SIG-M5 treated with dmso at 0.1 percent for 504 hours (cell line): Measurements from ENCODE around the gene C22orf23.
"Not testable (repeated sequence)": the region's sequence is repeated elsewhere in the genome, so short reads cannot be mapped to it uniquely, and the experiment has no call there.

Experiments used
- DNase-seq: peaks from one replicate; lab custom pipeline; 2025; ENCODE audit not compliant: unreplicated experiment; lab: John Stamatoyannopoulos, UW

Gene C22orf23

GRCh38 chr22:37982938-37983859 lies 29.8 kb upstream of the C22orf23 start:
- no peak for DNase-seq

- DNase-seq, result no peak
Measured at GRCh38 chr22:37982151-37982785, 28.9 kb upstream of the C22orf23 start.

DNA sequence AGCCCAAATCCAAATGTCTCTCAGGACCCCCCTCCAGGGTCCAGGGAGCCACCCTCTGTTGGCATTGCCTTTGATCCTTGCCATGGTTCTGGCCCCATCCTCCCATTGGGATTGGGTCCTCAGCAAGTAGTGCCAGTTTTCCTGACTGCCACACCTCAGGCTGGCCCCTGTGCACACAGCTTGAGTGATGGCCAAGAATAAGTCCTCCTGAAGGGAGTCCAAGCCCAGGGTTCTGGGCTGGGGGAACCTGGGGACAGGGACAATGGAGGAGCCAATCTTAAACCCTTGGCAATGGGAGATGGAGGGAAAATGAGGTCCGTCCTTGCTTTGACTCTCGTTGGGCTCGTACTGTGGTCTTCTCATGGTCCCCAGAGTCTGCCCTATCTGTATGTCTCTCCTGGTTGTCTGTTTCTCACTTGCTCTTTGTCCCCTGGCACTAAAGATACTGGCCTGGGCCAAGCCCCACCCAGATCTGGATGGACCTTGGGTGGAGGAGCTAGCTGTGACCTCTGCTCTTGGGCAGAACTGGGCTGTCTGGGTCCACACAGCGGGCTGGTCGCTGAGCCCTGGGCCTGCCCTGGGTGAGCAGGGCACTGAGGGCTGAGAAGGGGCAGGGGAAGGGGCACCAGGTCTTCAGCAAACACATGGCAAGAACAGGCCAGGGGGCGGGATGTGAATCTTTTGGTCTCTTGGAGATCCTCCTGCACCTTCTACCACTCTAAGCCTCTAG lies 28.0 kb upstream of the C22orf23 start:
- no peak for DNase-seq

DNA sequence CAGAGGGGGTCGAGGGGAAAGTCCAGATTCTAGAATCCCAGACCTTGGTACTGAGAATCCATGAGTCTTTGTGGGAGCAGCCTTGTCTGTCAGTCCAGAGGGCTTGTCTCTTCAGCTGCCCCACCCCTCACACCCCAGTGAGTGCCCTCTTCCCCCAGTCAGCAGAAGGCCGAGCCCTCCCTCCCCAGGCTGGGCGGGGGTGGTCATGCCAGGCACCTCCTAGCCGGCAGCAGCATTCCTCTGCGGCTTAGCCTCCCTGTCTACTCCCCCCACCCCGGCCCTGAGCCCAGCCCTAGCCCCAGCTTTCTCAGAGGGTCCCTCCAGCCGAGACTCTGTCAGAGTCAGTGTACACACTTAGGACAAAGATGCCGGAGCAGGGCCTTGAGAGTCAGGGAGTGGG lies 26.4 kb upstream of the C22orf23 start:
- no peak for DNase-seq

GRCh38 chr22:37976547-37976946 lies 23.1 kb upstream of the C22orf23 start:
- DNase-seq, result no peak

DNA sequence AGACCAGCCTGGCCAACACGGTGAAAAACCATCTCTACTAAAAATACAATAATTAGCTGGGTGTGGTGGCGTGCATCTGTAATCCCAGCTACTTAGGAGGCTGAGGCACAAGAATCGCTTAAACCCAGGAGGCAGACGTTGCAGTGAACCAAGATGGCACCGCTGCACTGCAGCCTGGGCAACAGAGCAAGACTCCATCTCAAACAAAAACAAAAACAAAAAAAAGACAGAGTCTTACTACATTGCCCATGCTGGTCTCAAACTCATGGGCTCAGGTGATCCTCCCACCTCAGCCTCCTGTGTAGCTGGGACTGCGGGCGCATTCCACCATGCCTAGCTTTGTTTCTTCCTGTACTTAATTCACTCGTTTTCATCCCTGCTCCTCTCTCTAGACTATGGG lies 22.6 kb upstream of the C22orf23 start:
- DNase-seq, result not testable (repeated sequence)

- DNase-seq, result no peak
Measured at GRCh38 chr22:37975153-37975552, 21.8 kb upstream of the C22orf23 start.

GRCh38 chr22:37973271-37974170 lies 20.1 kb upstream of the C22orf23 start:
- DNase-seq, result no peak

DNA sequence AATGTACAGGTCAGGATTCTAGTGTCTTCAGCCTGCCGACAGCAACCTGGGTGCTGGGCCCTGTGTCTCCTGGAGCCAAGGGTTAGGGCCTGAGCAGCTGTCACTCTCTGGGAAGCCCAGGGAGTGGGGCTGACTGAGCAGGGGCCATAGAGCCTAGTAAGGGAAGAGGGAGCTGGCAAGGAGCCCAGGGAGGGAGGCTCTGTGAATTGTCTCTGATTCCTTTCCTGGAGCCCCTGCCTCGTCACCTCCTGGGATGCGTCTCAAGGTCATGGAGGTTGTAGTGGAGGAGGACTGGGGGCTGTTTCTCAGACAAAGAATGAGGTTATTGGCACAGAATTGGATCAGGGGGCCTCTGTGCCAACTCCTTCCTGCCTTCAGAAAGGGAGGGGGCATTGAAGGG lies 19.1 kb upstream of the C22orf23 start:
- no peak for DNase-seq

DNA sequence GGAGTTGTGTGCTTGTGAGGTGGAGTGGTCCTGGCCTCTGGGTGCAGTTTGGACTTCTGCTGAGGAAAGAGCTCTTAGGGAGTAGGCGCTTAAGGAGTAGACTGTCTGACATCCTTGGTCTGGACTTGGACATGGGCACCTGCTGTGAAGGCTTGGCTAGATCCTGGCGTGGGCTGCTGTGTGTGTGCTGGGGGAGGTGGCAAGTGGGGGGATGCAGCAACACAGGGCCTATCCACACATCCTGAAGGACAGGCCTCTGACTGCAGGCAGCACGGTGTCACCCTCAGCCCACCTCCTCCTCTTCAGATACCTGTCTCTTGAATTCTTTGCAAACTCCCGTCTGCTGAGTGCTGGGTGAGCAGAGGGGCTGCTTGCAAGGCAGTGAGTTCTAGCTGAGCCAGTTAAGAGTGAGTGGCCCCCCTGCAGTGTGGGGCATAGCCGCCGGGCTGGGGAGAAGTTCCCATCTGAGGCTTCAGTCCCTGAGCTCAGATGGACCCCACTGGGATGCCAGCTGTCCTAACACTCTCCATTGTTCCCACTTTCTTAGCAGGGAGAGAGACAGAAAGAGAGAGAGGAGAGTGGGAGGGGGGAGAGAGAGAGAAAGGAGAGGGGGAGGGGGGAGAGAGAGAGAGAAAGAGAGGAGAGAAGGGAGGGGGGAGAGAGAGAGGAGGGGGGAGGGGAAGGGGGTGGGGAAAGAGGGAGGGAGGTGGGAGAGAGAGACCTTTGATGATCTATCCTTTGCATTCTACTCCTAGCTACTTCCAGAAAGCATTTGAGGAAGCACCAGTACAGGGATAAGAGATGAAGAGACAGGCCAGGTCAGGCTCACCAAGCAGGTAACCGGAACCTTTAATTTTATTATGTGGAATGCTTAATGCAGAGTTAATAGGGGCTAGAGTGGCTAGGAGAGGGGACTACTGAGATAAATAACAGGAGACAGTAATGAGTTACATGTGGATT lies 18.4 kb upstream of the C22orf23 start:
- DNase-seq, result no peak

GRCh38 chr22:37970864-37971263 lies 17.5 kb upstream of the C22orf23 start:
- no peak for DNase-seq

DNA sequence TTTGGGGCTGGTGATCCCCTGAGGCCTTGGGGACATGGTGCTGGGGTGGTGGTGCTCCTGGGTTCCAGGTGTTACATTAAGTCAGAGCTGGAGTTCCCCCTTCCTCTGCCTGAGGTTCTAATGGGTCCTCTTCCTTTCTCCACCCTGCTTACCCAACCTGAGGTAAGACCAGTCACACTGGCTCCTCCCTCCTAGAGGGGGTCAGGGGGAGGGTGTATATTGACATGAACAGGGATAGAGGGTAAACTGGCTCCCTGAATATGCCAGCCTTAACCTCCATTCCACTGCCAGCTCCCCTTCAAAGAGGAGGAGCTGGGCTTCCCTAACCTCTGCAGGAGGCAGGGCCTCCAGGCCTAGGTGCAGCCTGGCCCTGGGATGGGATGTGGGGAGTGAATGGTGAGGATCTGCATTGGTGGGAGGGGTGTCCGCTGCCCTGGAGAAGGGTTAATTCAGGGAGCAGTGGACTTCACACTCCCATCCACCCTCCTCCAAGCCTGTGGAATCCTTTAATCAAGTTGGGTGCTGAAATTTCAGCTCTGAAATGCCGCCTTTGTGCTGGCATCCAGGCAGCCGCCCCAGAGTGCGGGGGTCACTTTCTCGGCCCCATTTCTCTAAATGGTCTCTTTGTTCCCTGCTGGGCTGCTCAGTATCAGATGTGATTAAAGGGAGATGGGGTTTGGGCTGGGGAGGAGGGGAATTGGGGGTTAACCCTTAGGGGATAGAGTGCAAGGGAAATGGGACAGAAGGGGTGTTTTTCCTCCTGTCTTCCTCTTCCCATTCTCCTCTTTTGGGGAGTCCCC lies 15.3 kb upstream of the C22orf23 start:
- no peak for DNase-seq

- no peak for DNase-seq
Measured at GRCh38 chr22:37967637-37968451, 14.4 kb upstream of the C22orf23 start.

DNA sequence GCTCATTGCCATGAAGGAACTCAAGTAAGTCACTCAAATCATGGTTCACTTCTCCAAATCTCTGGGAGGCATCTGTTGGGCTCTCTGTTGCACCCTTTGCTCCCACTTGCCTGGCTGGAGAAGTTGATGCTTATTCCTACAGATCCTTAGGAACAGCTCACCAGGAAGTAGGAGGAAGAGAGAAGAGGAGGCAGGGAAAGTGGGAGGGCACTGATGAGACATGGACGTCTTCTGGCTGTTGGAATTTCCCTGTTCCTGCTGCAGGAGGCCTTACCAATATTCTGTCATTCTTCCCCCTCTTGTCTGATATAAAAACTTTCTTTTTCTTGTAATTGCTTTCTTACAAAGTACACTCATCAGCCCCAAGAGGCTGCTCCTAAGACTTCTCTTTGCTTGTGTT lies 13.7 kb upstream of the C22orf23 start:
- no peak for DNase-seq

DNA sequence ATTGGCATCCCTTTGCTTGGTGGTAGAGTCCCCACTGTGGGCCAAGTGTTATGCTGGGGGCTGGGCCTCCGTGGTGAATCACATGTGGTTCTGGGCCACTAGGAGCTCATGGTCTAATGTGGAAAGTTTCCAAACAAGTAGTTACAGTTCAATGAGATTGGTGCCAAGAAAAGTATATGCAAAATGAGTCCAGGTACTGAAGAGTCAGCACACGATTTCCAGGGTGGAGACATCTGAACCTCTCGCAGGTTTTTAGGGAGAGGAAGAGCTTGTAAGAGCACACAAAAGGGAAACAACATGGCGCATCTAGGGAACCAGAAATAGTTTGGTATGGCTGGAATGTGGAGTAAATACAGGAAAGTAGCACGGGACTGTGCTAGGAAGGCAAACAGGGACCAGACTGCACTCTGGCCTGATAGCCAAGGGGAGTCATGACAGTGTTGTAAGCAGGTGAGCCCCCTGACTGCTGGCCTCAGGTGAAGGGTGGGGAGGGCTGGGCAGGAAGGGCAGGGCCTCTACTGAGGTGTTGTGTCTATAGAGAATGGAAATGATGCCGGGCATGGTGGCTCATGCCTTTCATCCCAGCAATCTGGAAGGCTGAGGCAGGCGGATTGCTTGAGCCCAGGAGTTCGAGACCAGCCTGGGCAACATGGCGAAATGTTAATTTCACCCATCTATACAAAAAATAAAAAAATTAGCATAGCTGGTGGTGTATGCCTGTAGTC lies 12.7 kb upstream of the C22orf23 start:
- no peak for DNase-seq

DNA sequence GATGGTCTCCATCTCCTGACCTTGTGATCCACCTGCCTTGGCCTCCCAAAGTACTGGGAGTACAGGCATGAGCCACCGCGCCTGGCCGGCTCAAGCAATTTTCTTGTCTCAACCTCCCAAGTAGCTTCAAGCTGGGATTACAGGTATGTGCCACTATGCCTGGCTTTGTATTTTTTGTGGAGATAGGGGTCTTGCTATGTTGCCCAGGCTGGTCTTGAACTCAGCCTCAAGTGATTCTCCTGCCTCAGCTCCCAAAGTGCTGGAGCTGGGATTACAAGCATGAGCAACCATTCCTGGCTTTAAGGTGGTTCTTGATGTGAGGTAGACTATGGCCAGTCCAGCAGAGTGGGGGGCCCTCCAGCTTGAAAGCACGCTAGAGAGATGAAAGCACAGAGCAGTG lies 7.7 kb upstream of the C22orf23 start:
- DNase-seq, result no peak

GRCh38 chr22:37959231-37959825 lies 5.9 kb upstream of the C22orf23 start:
- no peak for DNase-seq
